GM10266 (cell line): ENCODE measurements around the gene INPP5A.
"Not testable (repeated sequence)": the region's sequence is repeated elsewhere in the genome, so short reads cannot be mapped to it uniquely, and the experiment has no call there.

Source experiments
- DNase-seq: peaks from one replicate; pipeline ENCODE4 v3.0.0; 2012; ENCODE audit errors: extremely low spot score
- CTCF ChIP-seq: IDR thresholded peaks from 2 replicates; pipeline ENCODE4 v1.5.1; 2012; ENCODE audit warnings: mild to moderate bottlenecking, low read depth; ENCODE audit not compliant: control insufficient read depth, insufficient read depth; ENCODE audit errors: missing control alignments

Gene INPP5A

GRCh38 chr10:132813560-132814468 is 276.2 kb downstream of the INPP5A start:
- no peak for TF ChIP-seq CTCF
- no peak for DNase-seq

DNA sequence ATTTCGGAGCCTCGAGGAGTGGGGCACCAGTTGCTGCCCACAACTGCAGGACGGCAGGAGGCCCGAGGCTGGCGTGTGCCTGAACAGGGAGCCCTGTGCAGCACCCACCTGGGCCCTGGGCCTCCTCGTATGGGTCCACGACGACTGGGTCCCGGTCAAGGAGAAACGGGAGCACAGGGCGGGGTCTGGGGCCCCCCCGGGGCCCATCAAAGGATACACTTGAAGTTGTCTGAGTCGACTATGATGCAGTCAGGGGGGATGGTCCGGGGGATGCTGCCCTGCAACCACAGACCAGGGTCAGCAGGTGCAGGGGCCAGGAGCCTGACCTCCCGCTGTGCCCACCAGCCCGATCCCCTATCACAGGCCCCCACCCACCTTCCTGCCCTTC is 276.9 kb downstream of the INPP5A start:
- no peak for TF ChIP-seq CTCF
- no peak for DNase-seq

- DNase-seq: no peak
- no peak for TF ChIP-seq CTCF
These were observed 277.7 kb downstream of the INPP5A start for GRCh38 chr10:132815168-132815857.

DNA sequence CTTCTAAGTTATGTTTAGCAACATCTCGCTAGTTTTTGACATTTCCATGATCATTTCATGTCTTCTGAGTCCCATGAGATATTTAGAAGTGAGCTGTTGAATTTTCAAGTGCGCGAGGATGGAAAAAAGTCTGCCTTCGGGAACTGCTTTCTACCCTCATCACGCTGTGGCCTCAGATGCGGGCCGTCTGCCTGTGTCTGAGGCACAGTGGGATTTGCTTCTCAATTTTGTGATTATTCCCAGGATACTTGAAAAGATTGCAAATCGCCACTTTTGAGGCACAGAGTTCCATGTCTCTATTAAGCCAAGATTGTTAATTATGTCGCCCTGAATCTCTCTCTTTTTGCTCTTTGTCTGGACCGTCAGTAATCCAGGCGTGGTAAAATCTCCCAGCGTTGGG is 279.1 kb downstream of the INPP5A start:
- no peak for DNase-seq
- no peak for TF ChIP-seq CTCF

DNA sequence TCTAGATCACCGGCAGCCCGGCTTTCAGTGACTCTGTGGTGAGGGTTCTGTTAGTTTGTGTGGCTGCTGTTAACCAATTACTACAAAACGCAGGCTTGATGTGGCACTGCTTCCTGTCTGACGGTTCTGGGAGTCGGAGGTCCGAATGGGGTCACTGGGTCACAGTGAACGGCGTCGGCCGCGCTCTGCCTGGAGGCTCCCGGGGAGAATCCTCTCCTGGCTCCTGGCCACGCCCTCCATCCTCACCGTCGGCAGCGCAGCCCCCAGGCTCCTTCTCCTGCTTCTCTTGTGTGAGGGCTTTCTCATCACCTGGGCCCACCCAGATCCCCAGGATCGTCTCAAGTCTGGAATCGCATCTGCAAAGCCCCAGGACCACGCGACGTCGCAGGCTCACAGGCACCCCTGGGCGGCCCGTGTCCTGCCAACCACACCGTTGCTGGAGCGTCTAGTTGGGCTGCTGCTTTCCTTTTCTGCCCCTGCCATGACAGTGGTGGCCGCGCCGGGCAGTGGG is 280.2 kb downstream of the INPP5A start:
- TF ChIP-seq CTCF: no peak
- no peak for DNase-seq

GRCh38 chr10:132820056-132820455 is 282.5 kb downstream of the INPP5A start:
- no peak for DNase-seq
- TF ChIP-seq CTCF: no peak

DNA sequence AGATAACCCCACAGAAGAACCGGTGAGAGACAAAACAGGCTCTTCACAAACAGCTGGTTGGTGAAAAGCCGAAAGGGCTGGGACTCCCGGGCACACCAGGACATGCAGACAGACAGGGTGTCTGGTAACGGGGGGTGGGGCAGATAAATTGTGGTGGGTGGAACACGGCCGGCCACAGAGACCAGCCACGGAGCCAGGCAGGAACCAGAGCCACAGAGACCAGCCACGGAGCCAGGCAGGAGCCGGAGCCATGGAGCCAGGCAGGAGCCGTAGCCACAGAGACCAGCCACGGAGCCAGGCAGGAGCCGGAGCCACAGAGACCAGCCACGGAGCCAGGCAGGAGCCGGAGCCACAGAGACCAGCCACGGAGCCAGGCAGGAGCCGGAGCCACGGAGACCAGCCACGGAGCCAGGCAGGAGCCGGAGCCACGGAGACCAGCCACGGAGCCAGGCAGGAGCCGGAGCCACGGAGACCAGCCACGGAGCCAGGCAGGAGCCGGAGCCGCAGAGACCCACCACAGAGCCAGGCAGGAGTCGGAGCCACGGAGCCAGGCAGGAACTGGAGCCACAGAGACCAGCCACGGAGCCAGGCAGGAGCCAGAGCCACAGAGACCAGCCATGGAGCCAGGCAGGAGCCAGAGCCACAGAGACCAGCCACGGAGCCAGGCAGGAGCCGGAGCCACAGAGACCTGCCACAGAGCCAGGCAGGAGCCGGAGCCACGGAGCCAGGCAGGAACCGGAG is 288.4 kb downstream of the INPP5A start:
- not testable (repeated sequence) for DNase-seq
